H1 (cell line): Measurements from ENCODE around the gene HTRA1. TPM values are rescaled to one million over a fixed set of nuclear protein-coding genes. Genes with fewer than 3 reads are reported as not detected.

Experiments
- FOSL1 ChIP-seq: IDR thresholded peaks from 2 replicates; pipeline ENCODE4 v1.6.1; 2011; ENCODE audit warnings: mild to moderate bottlenecking, low read depth, low read length, moderate library complexity; ENCODE audit not compliant: insufficient read depth
- polyA plus RNA-seq, 7 experiments: library from polyadenylated mRNA; depleted of rRNA in 3 of 7; stranded (reverse) in 5 of 7; unstranded in 2 of 7; fragments of >200 nt in 5 of 7; fragments of 200-250 nt in 2 of 7; gene quantifications; 1 replicate in 5 of 7; 2 replicates in 1 of 7; 4 replicates in 1 of 7; pipeline versions ENCODE4 v1.2.1 to v1.2.3, GENCODE V29; 2011 to 2013; ENCODE audit warnings: missing spikeins in 2 of 7, mixed read lengths in 2 of 7
- total RNA-seq: library from RNA; stranded (reverse); fragmentation: NEBNext Ultra II Directional; extraction: Animal tissue kit (Norgen Biotek cat#: 25700); gene quantifications from 2 replicates; pipeline ENCODE4 v1.2.1, GENCODE V29; 2021

The HTRA1 gene
- total and polyA plus RNA-seq, 2 of the 8 experiments (the other 6 are each of a cell fraction or from before 2014, with no cell fraction given) = 15.8 to 20.1 TPM

DNA sequence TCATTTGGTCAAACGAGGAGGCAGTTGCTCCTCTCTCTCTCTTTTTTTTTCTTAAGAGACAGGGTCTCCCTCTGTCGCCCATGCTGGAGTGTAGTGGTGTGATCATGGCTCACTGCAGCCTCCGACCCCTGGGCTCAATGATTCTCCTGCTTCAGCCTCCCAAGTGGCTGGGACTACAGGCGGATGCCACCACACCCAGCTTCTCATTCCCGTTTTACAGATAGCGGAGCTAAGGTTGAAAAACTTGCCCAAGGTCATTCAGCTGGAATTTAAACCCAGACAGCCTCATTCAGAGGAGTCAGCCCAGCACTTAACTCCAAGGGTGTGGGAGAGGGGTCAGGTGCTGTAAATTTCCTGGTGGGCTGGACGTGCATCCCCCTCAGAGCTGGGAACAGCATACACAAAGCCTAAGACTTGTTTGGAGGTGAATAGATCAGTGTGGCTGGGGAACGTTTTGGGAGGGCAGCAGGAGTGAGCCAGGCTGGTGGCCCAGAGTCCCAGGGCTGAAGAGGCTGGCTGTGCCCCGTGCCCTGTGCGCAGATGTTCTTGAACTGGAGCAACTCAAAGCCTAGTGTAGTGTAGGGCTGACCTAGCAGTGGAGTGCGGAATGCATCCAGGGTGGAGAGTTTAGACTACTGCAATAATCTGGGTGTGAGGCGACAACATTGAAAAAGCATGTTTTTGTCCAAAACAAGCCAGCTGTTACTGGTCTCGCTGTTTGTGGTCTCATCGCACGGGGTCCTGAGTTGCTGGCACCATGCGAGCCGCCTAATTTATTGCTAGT is 2.3 kb downstream of the HTRA1 start (continued):
- TF ChIP-seq FOSL1 = no peak
